Panc1 (cell line): Measurements from ENCODE around the gene SULF2. TPM values are rescaled to one million over a fixed set of nuclear protein-coding genes. Genes with fewer than 3 reads are reported as not detected.

Experiments used
- ATAC-seq: fragments of 200-7000 bp; cut with Tn5 transposase; 2 replicates; pipeline ENCODE4 v1.9.1; 2020; ENCODE audit warnings: mild to moderate bottlenecking, moderate library complexity
- BruUV-seq: library from RNA; stranded (reverse); fragments of 400-500 nt; replicated peaks from 2 replicates; lab custom pipeline; 2021; lab: Mats Ljungman, UMichigan
- CTCF ChIA-PET: fragments of 300-600 bp; sonication (Branson Sonifier 250); formaldehyde crosslinking; loops from one replicate; lab custom pipeline; 2022; ENCODE audit warnings: antibody characterized with exemption; lab: Charles Lee
- POLR2A ChIA-PET: fragments of 300-600 bp; sonication (Branson Sonifier 250); formaldehyde crosslinking; loops from one replicate; lab custom pipeline; 2022; ENCODE audit warnings: antibody characterized with exemption; lab: Charles Lee
- DNase-seq: peaks from one replicate; pipeline ENCODE4 v3.0.0-alpha.2; 2010; ENCODE audit warnings: low read depth, low spot score
- H3K27ac ChIP-seq: 2 replicates; pipeline ENCODE4 v1.5.1; 2011; ENCODE audit warnings: mild to moderate bottlenecking, low read length, inconsistent platforms
- H3K27me3 ChIP-seq: fragments of 200-500 bp; sonication (Bioruptor generic); 2 replicates; pipeline ENCODE4 v1.6.0; 2014; ENCODE audit warnings: low read length, inconsistent platforms; ENCODE audit not compliant: control insufficient read depth, insufficient read depth
- H3K36me3 ChIP-seq: fragments of 200-500 bp; sonication (Bioruptor generic); 2 replicates; pipeline ENCODE4 v1.5.1; 2014; ENCODE audit warnings: inconsistent platforms, mild to moderate bottlenecking, low read length, moderate library complexity; ENCODE audit not compliant: control insufficient read depth, insufficient read depth
- H3K4me1 ChIP-seq: 2 replicates; pipeline ENCODE4 v1.5.1; 2011; ENCODE audit warnings: inconsistent platforms, mild to moderate bottlenecking, low read length, moderate library complexity; ENCODE audit not compliant: control insufficient read depth, insufficient read depth
- H3K4me3 ChIP-seq, 2 experiments: 2 replicates each; pipeline ENCODE4 v1.5.1; 2011 to 2012; ENCODE audit warnings: low read depth in 2 of 2, low read length in 2 of 2, mild to moderate bottlenecking in 2 of 2, inconsistent platforms in 1 of 2, moderate library complexity in 1 of 2
- H3K9me3 ChIP-seq: fragments of 200-500 bp; sonication (Bioruptor generic); 2 replicates; pipeline ENCODE4 v1.5.1; 2014; ENCODE audit warnings: low read depth, mild to moderate bottlenecking, inconsistent platforms, low read length, moderate library complexity; ENCODE audit not compliant: control insufficient read depth, insufficient read depth
- POLR2AphosphoS5 ChIP-seq: IDR thresholded peaks from 2 replicates; pipeline ENCODE4 v1.6.1; 2012; ENCODE audit warnings: mild to moderate bottlenecking, low read depth, low read length, moderate library complexity
- REST ChIP-seq, 2 experiments: IDR thresholded peaks; 2 replicates each; pipeline ENCODE4 v1.6.1; 2011 to 2012; ENCODE audit warnings: low read depth in 2 of 2, control low read depth in 1 of 2, low read length in 1 of 2, mild to moderate bottlenecking in 1 of 2, moderate library complexity in 1 of 2; ENCODE audit not compliant: insufficient read depth in 1 of 2
- SIN3A ChIP-seq: IDR thresholded peaks from 2 replicates; pipeline ENCODE4 v1.6.1; 2012; ENCODE audit warnings: low read depth, mild to moderate bottlenecking, low read length, moderate library complexity, borderline replicate concordance; ENCODE audit not compliant: insufficient read depth
- TCF7L2 ChIP-seq: IDR thresholded peaks from 2 replicates; pipeline ENCODE4 v1.6.1; 2011; ENCODE audit warnings: mild to moderate bottlenecking, low read depth, low read length, inconsistent platforms
- in situ Hi-C: cut with HindIII; loops from 2 replicates; pipeline ENCODE4 v1.10.0; 2016; ENCODE audit warnings: low sequenced_read_pairs, low pct_unique_long_range_greater_than_20kb
- intact Hi-C: fragments of 100-400 bp; cut with micrococcal nuclease; formaldehyde crosslinking; loops from one replicate; pipeline ENCODE4 v1.10.0; 2022; ENCODE audit not compliant: unreplicated experiment
- total RNA-seq: library from RNA; stranded (reverse); gene quantifications from one replicate; pipeline ENCODE4 v1.2.1, GENCODE V29; 2021; ENCODE audit not compliant: unreplicated experiment
- TF ChIP-seq, protein P1 (sequence below): fragments of 450-650 bp; IDR thresholded peaks from 2 replicates; pipeline ENCODE4 v1.5.1; 2017; ENCODE audit warnings: mild to moderate bottlenecking

The SULF2 gene
- total RNA-seq, 1 experiment from 2014 or later: 1.4 TPM

DNA sequence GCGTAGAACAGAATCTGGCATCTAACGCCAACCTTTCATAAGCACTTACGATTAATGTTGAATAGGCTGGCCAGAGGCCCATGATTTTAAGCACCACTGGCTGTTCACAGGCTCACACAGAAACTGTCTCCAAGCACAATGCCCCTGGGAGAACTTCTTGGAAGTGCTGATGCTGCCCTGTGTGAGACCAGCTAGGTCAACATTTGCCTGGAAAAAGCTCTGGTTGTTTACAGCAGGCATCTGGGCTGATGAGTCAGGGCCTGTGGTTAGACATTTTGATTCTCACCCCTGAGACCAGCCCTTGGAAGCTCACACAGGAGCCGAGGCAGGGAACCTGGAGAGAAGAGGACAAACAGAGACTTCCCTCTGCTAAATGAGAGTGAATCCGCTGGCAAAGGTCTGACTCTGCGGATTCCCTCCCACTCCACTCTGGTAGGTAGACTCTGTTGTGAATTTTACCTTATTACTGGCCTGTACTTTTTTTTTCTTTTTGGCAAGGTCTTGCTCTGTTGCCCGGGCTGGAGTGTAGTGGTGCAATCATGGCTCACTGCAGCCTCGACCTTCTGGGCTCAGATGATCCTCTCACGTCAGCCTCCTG is 6.8 kb upstream of the SULF2 start:
- no TSS peak for BruUV-seq
- H3K36me3 ChIP-seq: no peaks in the 10 kb centered on the region
- DNase-seq (no peak), ATAC-seq (peak; percentile 85)
- intact Hi-C loops: no loop called here
- ChIA-PET POLR2A (interaction anchor here (0.6 kb wide), 1 partner anchor 503 kb away, joined by 5 read pairs; no protein-coding TSS in a partner anchor), CTCF (interaction anchor here (0.6 kb wide), 1 partner anchor 9 kb away, joined by 3 read pairs; no protein-coding TSS in a partner anchor)
- TF ChIP-seq REST (IDR thresholded peaks at IDR 0.05; ENCODE audit: insufficient read depth in 1 of 2, low read depth in 2 of 2, low read length in 1 of 2) (no peak), TCF7L2 (no peak), POLR2AphosphoS5 (no peak)
- TF ChIP-seq, protein P1, sequence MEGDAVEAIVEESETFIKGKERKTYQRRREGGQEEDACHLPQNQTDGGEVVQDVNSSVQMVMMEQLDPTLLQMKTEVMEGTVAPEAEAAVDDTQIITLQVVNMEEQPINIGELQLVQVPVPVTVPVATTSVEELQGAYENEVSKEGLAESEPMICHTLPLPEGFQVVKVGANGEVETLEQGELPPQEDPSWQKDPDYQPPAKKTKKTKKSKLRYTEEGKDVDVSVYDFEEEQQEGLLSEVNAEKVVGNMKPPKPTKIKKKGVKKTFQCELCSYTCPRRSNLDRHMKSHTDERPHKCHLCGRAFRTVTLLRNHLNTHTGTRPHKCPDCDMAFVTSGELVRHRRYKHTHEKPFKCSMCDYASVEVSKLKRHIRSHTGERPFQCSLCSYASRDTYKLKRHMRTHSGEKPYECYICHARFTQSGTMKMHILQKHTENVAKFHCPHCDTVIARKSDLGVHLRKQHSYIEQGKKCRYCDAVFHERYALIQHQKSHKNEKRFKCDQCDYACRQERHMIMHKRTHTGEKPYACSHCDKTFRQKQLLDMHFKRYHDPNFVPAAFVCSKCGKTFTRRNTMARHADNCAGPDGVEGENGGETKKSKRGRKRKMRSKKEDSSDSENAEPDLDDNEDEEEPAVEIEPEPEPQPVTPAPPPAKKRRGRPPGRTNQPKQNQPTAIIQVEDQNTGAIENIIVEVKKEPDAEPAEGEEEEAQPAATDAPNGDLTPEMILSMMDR: no peak
- in situ Hi-C loops: no loop called here
- no peak overlapping the region for H3K4me3 ChIP-seq
- H3K4me1 ChIP-seq: no peaks in the 10 kb centered on the region
- H3K27ac ChIP-seq: no peak overlapping the region
- peaks cover under 1% of the 10 kb centered on the region for H3K27me3 ChIP-seq
- no peaks in the 10 kb centered on the region for H3K9me3 ChIP-seq

DNA sequence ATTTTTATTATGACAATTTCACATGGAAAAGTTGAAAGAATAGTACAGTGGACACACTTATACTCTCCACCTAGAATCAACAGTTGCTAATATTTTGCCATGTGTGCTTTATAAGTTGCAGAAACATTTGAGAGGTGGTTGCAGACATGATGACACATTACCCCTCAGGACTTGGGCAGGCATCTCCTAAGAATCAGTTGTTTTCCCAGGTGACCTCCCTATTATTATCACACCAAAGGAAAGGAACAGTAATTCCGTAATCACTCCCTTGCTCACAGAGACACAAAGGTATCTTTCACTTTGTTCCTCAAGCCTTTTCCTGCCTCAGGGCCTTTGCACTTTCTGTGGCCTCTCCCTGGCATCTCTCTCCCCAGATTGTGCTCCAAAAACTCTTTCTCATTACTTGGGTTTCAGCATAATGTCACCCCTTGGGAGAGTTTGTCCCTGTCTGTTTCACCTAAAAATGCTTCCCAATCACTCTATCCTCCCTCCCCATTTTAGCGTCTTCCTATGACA is 5.9 kb upstream of the SULF2 start:
- POLR2A ChIA-PET: no interaction called here
- no peak for ATAC-seq
- in situ Hi-C loops (no loop called here), intact Hi-C loops (no loop called here)
- H3K27me3 ChIP-seq: peaks cover 5% of the 10 kb centered on the region
- CTCF ChIA-PET: interaction anchor here (0.6 kb wide), 1 partner anchor 8 kb away, joined by 3 read pairs; no protein-coding TSS in a partner anchor
- no peak for DNase-seq
- no peaks in the 10 kb centered on the region for H3K9me3 ChIP-seq
- no peaks in the 10 kb centered on the region for H3K36me3 ChIP-seq
- no peak overlapping the region for H3K4me3 ChIP-seq
- no peak for TF ChIP-seq TCF7L2
- TF ChIP-seq, protein P1: no peak
- TF ChIP-seq REST (IDR thresholded peaks at IDR 0.05; ENCODE audit: insufficient read depth in 1 of 2, low read depth in 2 of 2, low read length in 1 of 2): no peak
- no peak for TF ChIP-seq SIN3A
- BruUV-seq: no TSS peak
- no peak overlapping the region for H3K27ac ChIP-seq
- no peaks in the 10 kb centered on the region for H3K4me1 ChIP-seq
